ENCODE data around the gene NEK11.

DNA sequence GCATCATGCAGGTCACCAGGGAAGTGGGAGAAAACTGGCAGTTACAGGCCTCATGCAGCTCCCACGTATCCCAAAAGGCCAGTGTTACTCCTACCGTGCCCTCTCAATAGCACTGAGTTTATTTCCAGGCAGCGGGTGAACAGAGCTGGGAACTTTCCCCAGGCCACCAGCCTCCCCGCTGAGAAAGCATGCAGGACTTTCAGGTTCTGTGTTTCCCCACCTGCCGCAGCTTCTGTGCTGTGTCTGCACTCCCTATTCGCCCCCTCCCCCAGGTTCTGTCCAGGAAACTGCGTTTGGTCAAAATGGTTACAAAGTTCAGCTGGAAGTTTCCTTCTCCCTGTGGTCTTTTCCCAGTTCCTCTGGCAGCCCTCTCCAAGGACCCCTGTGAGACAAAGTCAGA, 21.4 kb downstream of the NEK11 start:
- TF ChIP-seq, protein P1, sequence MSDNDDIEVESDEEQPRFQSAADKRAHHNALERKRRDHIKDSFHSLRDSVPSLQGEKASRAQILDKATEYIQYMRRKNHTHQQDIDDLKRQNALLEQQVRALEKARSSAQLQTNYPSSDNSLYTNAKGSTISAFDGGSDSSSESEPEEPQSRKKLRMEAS (IDR thresholded peaks at IDR 0.05; ENCODE audit: low read depth), result no peak
- TF ChIP-seq EP300 (IDR thresholded peaks at IDR 0.05; ENCODE audit: borderline replicate concordance in 1 of 2, low read depth in 1 of 2, low read length in 1 of 2) (no peak), CTCF (IDR thresholded peaks at IDR 0.05) (no peak), TCF12 (IDR thresholded peaks at IDR 0.05) (no peak), POLR2AphosphoS5 (IDR thresholded peaks at IDR 0.05; ENCODE audit: low read depth, low read length) (no peak), NFIC (IDR thresholded peaks at IDR 0.05; ENCODE audit: borderline replicate concordance) (no peak), REST (IDR thresholded peaks at IDR 0.05; ENCODE audit: low read depth, low read length) (no peak), USF2 (IDR thresholded peaks at IDR 0.05; ENCODE audit: borderline replicate concordance, low read depth, low read length) (no peak), MXI1 (IDR thresholded peaks at IDR 0.05; ENCODE audit: low read depth, low read length) (no peak), RFX5 (IDR thresholded peaks at IDR 0.05; ENCODE audit: low read length) (no peak), EZH2phosphoT487 (IDR thresholded peaks at IDR 0.05; ENCODE audit: borderline replicate concordance, low read depth) (no peak)

Measured in SK-N-SH (cell line).